Measurements from ENCODE around the gene SKIC2. TPM values are rescaled to one million over a fixed set of nuclear protein-coding genes. Genes with fewer than 3 reads are reported as not detected.

SKIC2 gene
- total and polyA plus RNA-seq, 2 of the 8 experiments (the other 6 are each of a cell fraction or from before 2014, with no cell fraction given) = 42.1 to 59.7 TPM

GRCh38 chr6:31968791-31969711 is 10.1 kb downstream of the SKIC2 start:
- CTCF ChIA-PET (ENCODE audit: partially characterized antibody) = interaction anchor here (0.6 to 10.2 kb wide), 4 partner anchors 9 to 373 kb away, joined by 3 to 84 read pairs (median 4); partner anchors contain the start of genes NELFE and SKIC2
- WGBS, 2 experiments (ENCODE audit: extremely low coverage in 1 of 2, insufficient coverage in 1 of 2, insufficient read length in 1 of 2, insufficient replicate concordance in 2 of 2, low coverage in 1 of 2, low lambda C conversion rate in 2 of 2, missing lambda C conversion rate in 1 of 2) = 93% methylated on average over 22 of the region's 23 CpGs; no CpG with 5 or more reads in 1 of the 2 experiments
- peaks cover 13 to 44% (median 34%) of the 10 kb centered on the region in 4 experiments for H3K36me3 ChIP-seq (ENCODE audit: control insufficient read depth in 2 of 4, insufficient read depth in 4 of 4, low read length in 3 of 4)

More at GRCh38 chr6:31968791-31969711, 10.1 kb downstream of the SKIC2 start:
- H2BK15ac ChIP-seq (ENCODE audit: low read length) = no peak overlapping the region
- DNase-seq (ENCODE audit: low read depth in 1 of 2, low spot score in 2 of 2) = no peak
- H2BK20ac ChIP-seq (ENCODE audit: low read length) = no peak overlapping the region
- peaks cover 13% of the 10 kb centered on the region for H3K23me2 ChIP-seq (ENCODE audit: low read depth, low read length)
- no peak overlapping the region for H3K18ac ChIP-seq (ENCODE audit: extremely low read depth, low read length)
- TF ChIP-seq CEBPB (IDR thresholded peaks at IDR 0.05; ENCODE audit: low read depth, low read length) = no peak
- no peak for TF ChIP-seq HDAC2 (IDR thresholded peaks at IDR 0.05; ENCODE audit: borderline replicate concordance in 1 of 2, low read depth in 2 of 2, low read length in 2 of 2)
- no peak for TF ChIP-seq MAFK (IDR thresholded peaks at IDR 0.05; ENCODE audit: low read depth, low read length)
- H3K27me3 ChIP-seq (replicated peaks in 1 of 4; ENCODE audit: control insufficient read depth in 3 of 4, extremely low read depth in 1 of 4, insufficient read depth in 3 of 4, low read length in 3 of 4) = no peaks in the 10 kb centered on the region; a peak in 1 of 7 replicates
- H2BK120ac ChIP-seq (replicated peaks; ENCODE audit: low read depth, low read length) = no peak overlapping the region
- H3K4ac ChIP-seq (replicated peaks; ENCODE audit: insufficient read length, low read depth, low read length) = no peak overlapping the region
- no peak overlapping the region for H4K91ac ChIP-seq (replicated peaks; ENCODE audit: insufficient read length, low read length)
- no peak overlapping the region for H3K27ac ChIP-seq (ENCODE audit: low read depth, low read length)
- POLR2A ChIA-PET (ENCODE audit: partially characterized antibody) = interaction anchor here (0.6 to 15.3 kb wide), 5 partner anchors 14 to 220 kb away, joined by 3 to 279 read pairs (median 3); partner anchors contain the start of genes EHMT2, NELFE and SKIC2
- FAIRE-seq = no peak
- H2BK5ac ChIP-seq (ENCODE audit: low read depth, low read length) = no peak overlapping the region
- peaks cover 0 to 3% of the 10 kb centered on the region in 2 experiments for H4K20me1 ChIP-seq (replicated peaks in 1 of 2; ENCODE audit: control insufficient read depth in 1 of 2, insufficient read depth in 2 of 2, low read length in 2 of 2)
- peak overlapping the region; percentile 29; the same call in 1 of the 2 replicates for H4K8ac ChIP-seq (ENCODE audit: extremely low read depth, insufficient read depth, low read length)
- no peaks in the 10 kb centered on the region for H3K9me3 ChIP-seq (ENCODE audit: insufficient read depth in 2 of 2, low read depth in 1 of 2, low read length in 1 of 2)
- peaks cover 0 to 9% (median 5%) of the 10 kb centered on the region in 4 experiments; a peak in 5 of 7 replicates for H3K4me1 ChIP-seq (replicated peaks in 1 of 4; ENCODE audit: control insufficient read depth in 3 of 4, insufficient read depth in 4 of 4, low read length in 3 of 4)
- H3K9ac ChIP-seq (replicated peaks in 1 of 4; ENCODE audit: extremely low read depth in 1 of 4, low read depth in 3 of 4, low read length in 3 of 4) = no peak overlapping the region
- H3K4me3 ChIP-seq (ENCODE audit: extremely low read depth in 1 of 4, insufficient read depth in 2 of 4, low read depth in 3 of 4, low read length in 4 of 4) = no peak overlapping the region
- peaks cover 0 to 11% of the 10 kb centered on the region in 2 experiments; a peak in 1 of 4 replicates for H3K79me2 ChIP-seq (ENCODE audit: control insufficient read depth in 1 of 2, insufficient read depth in 2 of 2, low read length in 2 of 2)
- no peak overlapping the region for H4K5ac ChIP-seq (ENCODE audit: insufficient read length, low read depth, low read length)
- H3K14ac ChIP-seq (ENCODE audit: insufficient read length) = no peak overlapping the region
- no peak overlapping the region for H2AK5ac ChIP-seq (ENCODE audit: low read depth, low read length)
- no peak overlapping the region for H3K56ac ChIP-seq (replicated peaks; ENCODE audit: insufficient read length, low read depth, low read length)
- peaks cover 4% of the 10 kb centered on the region; the same call in 1 of the 2 replicates for H3K79me1 ChIP-seq (ENCODE audit: low read depth, low read length)
- no peak overlapping the region for H2AFZ ChIP-seq (ENCODE audit: low read length)
- H2BK12ac ChIP-seq (ENCODE audit: low read depth, low read length) = no peak overlapping the region
- no peak overlapping the region for H3K4me2 ChIP-seq (ENCODE audit: insufficient read depth in 1 of 2, low read depth in 2 of 2, low read length in 2 of 2)
- no peak overlapping the region for H3K23ac ChIP-seq (ENCODE audit: insufficient read length)
